GM21717 (cell line): ENCODE measurements around the gene AGO1.
A peak's percentile ranks its signal among the peaks of the same experiment; 100 is the strongest.

Experiments
- ATAC-seq: cut with Tn5 transposase; IDR thresholded peaks from one replicate; pipeline ENCODE4 v1.9.1; 2021; ENCODE audit warnings: mild to moderate bottlenecking, moderate library complexity; ENCODE audit not compliant: unreplicated experiment

AGO1 gene

DNA sequence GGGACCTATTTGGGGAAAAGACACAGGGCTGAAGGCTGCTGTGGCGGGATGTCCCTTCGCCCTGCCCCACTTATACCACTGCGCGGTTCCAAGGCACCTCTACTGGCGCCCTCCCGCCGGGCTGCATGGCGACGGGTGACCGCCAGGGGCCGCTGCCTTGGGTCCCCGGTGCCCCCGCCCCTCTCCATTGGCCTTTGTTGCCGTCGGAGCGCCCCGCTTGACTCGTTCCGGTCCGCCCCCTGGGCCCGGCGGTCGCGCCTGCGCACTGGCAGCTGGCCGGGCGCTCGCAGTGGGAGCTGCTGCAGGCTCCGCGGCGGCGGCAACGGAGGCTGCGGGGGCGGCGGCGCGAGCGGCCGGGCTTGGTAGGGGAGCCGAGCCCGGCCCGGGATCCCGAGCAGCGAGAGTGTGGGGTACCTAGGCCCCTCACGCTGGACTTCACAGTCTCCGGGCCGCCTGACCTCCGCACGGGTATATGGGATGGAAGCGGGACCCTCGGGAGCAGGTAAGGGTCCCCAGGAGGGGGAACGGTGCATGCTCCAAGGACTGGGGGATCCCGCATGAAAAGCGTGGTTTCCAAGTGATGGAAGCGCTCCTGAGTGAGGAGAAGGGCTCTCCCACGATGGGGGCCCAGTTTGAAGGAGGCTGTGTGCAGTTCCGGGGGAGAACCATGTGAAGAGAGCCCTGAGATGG, at the start of gene AGO1:
AGO1 (plus strand) TSS at position 265 of the 690 bp plus-strand sequence; CDS start at position 478, 213 bp downstream.
- peak; percentile 85 for ATAC-seq

DNA sequence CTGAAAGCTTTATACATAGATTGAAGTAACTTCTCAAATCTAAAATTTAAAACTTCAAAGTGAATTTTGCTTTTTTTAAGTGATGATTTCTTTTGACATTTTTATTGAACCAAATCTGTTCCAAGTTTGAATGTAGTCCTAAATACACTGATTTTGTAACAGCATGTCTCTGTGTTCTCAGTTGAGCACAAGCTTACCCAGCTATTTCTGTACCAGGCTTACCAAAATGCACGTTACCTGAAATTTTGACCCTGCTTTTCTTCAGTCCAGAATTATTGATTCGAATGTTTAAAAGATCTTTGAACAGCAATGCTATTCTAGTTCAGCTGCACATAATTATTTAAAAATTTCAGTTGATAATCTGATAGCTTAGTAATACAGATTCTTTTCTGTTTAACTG, 49.6 kb upstream of the AGO1 start:
- ATAC-seq, result no peak

GRCh38 chr1:35834218-35834617, 48.8 kb upstream of the AGO1 start:
- no peak for ATAC-seq

GRCh38 chr1:35835398-35835797, 47.6 kb upstream of the AGO1 start:
- no peak for ATAC-seq

GRCh38 chr1:35836734-35837133, 46.3 kb upstream of the AGO1 start:
- ATAC-seq, result no peak

GRCh38 chr1:35838693-35839245, 44.2 kb upstream of the AGO1 start:
- ATAC-seq, result no peak

DNA sequence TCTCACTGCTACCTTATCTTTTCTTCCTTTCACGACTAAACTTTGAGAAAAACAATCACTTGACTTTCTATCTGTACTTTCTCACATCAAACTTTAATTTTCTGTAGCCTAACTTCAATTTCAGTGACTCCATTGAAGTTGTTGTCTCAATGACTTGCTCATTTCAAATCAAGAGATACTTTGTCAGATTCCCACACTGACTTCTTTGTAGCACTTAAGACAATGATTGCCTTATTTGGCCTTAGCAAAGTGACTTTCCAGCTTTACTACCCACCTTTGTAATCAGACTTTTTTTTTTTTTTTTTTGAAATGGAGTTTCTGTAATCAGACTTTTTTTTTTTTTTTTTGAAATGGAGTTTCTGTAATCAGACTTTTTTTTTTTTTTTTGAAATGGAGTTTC, 38.2 kb upstream of the AGO1 start:
- no peak for ATAC-seq

- ATAC-seq, result no peak
Observed at GRCh38 chr1:35845766-35846165, 37.2 kb upstream of the AGO1 start.

- ATAC-seq, result no peak
Observed at GRCh38 chr1:35847935-35848565, 35.0 kb upstream of the AGO1 start.

DNA sequence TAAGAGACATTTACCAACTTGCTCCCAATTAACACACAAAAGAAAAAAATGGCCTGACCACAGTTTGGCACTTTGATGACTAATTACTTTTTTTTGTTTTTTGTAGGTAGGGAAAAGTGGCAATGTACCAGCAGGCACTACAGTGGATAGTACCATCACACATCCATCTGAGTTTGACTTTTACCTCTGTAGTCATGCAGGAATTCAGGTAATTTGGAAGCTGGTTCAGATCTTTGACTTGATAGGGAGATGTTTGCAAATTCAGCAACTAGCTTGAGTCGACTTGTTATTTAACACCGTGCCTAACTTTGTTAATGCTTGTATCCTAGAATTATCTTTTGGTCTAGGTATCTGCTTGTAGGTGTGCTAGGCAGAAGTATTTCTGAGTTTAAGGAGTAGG, 33.0 kb upstream of the AGO1 start:
- ATAC-seq, result no peak

DNA sequence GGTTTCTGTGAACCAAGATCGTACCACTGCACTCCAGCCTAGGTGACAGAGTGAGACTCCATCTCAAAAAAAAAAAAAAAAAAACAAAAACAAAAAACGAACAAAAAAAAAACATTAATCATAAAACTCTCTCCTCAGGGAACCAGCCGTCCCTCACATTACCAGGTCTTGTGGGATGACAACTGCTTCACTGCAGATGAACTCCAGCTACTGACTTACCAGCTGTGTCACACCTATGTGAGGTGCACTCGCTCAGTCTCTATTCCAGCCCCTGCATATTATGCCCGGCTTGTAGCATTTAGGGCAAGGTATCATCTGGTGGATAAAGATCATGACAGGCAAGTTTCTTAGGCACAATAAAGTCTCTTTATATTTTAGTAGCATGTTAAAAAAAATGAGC, 32.3 kb upstream of the AGO1 start:
- no peak for ATAC-seq

DNA sequence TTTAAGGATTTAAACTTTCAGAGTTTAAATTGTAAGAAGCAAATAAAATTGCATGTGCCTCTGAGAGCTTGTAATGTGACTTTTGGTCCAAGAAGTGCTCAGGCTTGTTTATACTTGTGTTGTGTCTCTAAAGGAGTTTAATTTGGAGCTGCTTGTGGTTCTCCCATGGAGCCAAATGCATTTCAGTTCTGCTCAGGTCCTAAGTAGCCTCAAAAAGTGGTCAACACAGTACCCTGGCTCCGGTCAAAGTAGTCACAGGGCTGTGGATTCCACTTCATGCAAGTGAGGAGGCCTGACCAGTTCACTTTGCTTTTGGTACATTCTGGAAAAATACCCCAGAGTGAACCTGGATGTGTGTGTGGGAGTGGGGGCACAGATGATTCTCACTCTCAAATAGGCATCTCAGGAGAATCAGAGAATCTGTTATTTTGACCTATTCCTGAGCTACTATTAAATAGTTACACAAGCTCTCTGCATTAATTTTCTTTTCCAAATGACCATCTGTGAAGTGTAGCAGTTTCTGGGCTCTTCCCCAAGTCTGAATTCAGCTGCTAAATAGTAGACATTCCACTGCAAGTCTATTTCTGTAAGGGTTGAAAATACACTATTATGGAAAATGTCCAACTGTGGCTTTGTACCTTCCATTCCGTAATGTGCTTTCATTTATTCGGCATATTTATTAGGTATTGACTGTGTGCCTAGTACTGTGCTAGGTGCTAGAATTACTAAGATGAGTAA, 31.7 kb upstream of the AGO1 start:
- ATAC-seq, result no peak

GRCh38 chr1:35852241-35852640, 30.8 kb upstream of the AGO1 start:
- ATAC-seq, result no peak

GRCh38 chr1:35854989-35855700, 27.9 kb upstream of the AGO1 start:
- no peak for ATAC-seq

DNA sequence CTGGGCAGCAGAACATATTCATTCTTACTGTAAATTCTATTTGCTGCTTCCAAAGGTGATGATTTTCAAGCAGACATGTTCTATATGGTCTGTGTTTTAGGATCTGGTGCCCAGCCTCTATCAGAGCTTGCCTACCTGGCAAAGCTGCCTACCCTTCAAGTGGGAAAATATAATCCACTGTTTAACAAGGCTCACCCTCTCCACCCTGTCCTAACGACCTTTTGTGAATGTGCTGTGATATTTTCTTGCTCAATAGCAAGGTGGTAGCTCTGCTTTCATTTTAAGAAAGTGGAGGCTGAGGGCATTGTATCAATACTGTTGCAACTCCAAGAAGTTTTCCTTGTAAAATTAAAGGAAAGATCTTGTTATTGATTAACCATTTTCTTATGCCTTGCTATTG, 26.0 kb upstream of the AGO1 start:
- no peak for ATAC-seq

DNA sequence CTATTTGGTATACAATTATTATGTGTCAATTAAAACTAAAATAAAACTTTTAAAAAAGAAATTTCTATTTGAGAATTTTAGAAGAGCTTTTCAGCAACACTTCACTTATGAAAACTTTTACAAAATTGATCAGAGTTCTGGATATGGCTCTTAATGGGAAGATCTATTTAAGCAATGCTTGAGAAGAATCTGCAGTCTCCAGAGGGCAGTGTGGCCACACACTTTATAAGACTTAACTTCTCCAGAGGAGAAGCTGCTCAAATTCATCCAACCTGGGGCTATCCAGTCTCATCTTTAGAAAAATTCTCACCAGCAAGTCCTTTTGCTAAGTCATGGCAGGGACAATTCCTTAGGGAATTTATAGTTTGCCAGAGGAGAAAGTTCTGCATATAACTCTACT, 25.2 kb upstream of the AGO1 start:
- ATAC-seq, result no peak

DNA sequence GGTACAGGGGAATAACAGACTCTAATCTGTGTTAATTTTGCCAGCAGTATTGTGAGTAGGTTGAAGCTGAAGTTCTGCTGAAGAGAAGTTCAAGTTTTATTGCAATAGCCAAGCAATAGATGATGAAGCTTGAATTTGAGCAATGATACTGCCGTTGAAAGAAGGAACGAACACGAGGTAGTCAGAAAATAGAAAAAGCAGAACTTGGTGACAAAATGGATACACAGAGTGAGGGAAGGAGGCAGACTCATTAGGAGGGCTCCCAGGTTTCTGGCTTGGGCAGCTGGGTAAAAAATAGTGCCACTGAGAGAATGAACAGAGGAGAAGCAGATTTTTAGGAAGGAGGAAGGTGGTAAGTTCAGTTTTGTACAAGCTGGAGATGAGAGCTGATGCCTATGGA, 22.3 kb upstream of the AGO1 start:
- ATAC-seq, result no peak

DNA sequence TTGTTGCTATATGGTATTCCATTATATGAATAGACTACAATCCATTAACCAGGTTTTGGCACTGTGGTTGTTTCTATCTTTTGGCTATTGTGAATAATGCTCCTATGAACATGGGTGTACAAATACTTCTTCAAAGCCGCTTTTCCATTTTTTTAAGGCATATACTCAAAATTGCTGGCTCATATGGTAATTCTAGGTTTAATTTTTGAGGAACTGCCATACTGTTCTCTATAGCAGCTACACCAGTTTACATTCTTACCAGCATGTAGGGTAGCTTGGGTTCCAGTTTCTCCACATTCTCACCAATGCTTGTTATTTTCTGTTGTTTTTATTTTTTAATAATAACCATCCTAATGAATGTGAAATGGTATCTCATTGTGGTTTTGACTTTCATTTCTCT, 19.9 kb upstream of the AGO1 start:
- no peak for ATAC-seq

DNA sequence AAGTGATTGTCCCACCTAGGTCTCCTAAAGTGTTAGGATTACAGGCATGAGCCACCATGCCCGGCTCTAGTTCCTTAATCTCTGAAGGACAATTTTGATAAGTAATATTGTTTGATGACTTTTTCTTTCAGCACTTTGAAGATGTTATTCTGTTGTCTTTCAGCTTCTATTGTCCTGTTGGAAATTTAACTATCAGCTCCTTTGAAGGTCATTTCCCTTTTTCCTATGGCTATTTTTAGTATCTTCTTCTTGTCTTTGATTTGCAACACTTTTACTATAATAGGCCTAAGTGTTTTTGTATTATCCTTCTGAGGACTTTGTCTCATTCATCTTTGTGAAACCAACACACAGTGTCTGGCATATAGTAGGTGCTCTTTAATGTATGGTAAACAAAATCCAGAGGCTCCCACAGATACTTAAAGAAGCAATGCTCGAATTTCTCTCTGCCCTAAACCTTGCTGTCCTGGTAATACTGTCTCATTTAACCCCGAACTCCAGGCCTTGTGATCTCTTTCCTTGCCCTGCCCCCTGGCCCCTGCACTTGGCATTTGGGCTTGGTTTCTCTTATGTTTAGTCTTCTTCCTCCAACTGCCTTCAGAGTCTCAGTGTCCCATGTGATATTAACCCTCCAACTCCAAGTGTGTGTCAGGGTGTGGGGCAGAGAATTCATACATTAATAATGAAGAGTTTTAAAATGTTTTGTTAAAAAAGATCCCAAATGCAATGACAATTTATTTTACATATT, 19.0 kb upstream of the AGO1 start:
- ATAC-seq, result no peak

DNA sequence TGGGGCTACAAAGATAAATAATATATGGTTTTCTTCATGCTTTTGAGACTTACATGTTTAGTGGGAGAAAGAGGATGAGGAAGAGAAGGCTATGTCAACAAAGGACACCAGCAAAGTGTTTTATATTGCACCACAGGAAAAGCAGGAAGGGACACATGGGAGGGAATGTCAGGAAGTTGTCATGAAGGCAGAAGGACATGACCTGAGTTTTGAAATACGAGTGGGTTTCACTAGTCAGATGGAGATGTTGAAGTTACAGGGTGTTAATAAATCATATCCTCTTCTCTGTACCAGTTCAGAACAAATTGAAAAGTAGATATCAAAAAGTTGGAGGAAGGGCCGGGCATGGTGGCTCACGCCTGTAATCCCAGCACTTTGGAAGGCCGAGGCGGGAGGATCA, 18.2 kb upstream of the AGO1 start:
- no peak for ATAC-seq

- no peak for ATAC-seq
Observed at GRCh38 chr1:35866991-35867390, 16.0 kb upstream of the AGO1 start.
